Activated T-cell treated with anti-CD3 and anti-CD28 coated beads for 24 hours (primary cell): Measurements from ENCODE around the gene GPR85.
"Not testable (repeated sequence)": the region's sequence is repeated elsewhere in the genome, so short reads cannot be mapped to it uniquely, and the experiment has no call there.

Experiments used
- DNase-seq: peaks from one replicate; pipeline ENCODE4 v3.0.0-alpha.2; 2020; ENCODE audit warnings: low read depth

The GPR85 gene

GRCh38 chr7:113083816-113084495 lies 2.7 kb downstream of the GPR85 start:
- DNase-seq: no peak

GRCh38 chr7:113083132-113083815 lies 3.4 kb downstream of the GPR85 start:
- no peak for DNase-seq

GRCh38 chr7:113078331-113078730 lies 8.3 kb downstream of the GPR85 start:
- DNase-seq: no peak

DNA sequence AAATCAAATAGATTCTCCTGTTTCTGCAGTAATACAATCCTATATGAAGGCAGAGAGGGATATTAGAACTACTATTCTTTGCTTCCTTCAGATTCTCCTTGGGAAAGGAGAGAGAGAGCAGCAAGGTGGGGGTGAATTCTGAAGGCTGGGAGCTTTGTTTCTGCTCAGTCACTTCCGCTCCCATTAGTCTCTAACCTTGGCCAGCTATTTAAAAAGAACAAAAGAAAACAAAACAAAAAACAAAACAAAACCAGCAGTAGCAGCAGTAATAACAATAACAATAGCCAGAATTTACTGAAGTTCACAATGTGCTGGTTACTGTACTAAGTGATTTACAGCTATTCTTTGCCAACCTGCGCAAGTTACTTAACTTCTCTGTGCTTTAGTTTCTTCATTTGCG lies 9.9 kb downstream of the GPR85 start:
- no peak for DNase-seq

GRCh38 chr7:113071465-113071864 lies 15.2 kb downstream of the GPR85 start:
- no peak for DNase-seq

- no peak for DNase-seq
Measured at GRCh38 chr7:113062499-113062898, 24.1 kb downstream of the GPR85 start.

DNA sequence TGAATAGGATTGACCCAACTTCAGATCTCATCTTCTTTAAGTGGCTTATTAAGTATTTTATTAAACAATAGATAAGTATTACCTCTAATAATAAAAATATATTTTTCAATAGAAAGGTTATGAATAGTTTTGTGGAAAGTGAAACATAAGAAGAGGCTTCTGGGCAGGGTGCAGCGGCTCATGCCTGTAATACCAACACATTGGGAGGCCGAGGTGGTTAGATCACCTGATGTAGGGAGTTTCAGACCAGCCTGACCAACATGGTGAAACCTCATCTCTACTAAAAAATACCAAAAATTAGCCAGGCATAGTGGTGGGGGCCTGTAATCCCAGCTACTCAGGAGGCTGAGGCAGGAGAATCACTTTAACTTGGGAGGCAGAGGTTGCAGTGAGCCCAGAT lies 26.5 kb downstream of the GPR85 start:
- no peak for DNase-seq

DNA sequence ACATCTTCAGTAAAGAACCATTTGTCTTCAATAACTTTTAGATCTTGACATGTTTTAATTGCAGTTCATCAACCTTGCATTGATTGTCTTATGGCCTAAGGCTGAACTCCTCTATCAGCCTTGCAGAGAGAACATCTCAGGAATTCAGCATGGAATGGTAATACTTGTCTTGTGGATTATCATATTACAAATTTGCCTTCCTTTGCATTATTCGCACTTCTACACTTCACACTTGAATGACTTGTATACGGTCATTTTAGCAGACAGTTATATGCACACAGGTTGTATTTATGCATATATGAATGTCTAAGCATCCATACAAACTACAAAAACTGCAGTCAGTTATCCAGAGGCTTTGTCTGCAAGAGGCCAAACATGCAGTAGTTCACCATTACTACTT lies 31.7 kb downstream of the GPR85 start:
- no peak for DNase-seq

DNA sequence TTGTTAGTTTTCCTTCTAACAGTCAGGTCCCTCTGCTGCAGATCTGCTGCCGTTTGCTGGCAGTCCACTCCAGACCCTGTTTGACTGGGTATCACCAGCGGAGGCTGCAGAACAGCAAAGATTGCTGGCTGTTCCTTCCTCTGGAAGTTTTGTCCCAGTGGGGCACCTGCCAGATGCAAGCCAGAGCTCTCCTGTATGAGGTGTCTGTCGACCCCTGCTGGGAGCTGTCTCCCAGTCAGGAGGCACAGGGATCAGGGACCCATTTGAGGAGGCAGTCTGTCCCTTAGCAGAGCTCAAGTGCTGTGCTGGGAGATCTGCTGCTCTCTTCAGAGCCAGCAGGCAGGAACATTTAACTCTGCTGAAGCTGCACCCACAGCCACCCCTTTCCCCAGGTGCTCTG lies 32.4 kb downstream of the GPR85 start:
- DNase-seq: not testable (repeated sequence)

- not testable (repeated sequence) for DNase-seq
Measured at GRCh38 chr7:113049221-113049620, 37.4 kb downstream of the GPR85 start.

DNA sequence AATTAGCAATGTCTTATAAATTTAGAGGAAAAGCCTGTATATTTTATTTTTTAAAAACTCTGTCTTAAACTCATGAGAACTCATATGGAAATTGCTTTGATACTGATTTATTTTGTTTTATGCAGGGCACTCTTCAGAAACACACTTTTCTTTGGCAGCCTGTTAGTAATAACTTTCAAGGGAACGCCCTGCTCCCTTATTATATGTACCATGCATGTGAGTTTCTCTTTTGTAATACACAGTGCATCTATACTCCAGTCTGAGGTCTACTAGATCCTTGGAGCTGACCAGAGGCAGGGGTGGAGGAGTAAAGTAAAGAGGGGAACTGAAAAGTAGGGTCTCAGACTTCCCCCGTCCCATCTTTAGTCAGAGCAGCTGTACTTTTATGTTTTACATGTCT lies 40.2 kb downstream of the GPR85 start:
- DNase-seq: no peak

DNA sequence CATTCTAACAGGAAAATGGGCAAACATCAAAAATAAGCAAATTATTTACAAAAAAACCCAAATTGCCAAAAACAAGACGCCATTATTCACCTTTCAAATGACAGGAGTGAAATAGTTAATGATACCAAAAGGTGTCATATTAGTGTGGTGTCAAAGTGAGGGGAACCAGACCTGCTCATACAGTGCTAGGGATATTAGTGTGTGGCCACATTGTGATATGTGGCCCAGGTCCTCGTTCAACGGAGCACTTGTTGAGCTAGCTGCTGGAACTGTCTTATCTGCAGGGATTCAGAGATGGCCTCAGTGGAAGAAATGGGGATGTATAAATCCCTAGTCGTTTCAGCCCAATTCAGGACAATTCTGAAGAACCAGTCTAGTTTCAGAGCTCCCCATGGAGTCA lies 41.2 kb downstream of the GPR85 start:
- no peak for DNase-seq

DNA sequence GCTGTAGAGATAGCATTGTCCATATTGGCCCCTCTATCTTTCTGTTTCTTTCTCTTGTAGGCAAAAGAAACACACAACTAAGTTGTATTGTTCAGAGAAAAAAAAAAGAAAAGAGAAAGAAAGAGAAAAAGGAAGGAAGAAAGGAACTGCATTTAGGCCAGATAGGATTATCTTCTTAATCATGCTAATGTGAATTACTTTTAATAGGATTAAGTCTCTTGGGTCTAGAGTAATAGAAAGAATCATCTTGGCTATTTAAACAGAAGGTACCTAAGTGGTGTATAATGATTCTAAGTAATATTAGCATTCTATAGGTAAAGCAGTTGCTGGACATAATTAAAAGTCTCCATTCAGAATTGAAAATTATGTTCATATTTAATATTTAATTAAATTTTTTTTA lies 42.2 kb downstream of the GPR85 start:
- DNase-seq: no peak

GRCh38 chr7:113040849-113041248 lies 45.8 kb downstream of the GPR85 start:
- no peak for DNase-seq

DNA sequence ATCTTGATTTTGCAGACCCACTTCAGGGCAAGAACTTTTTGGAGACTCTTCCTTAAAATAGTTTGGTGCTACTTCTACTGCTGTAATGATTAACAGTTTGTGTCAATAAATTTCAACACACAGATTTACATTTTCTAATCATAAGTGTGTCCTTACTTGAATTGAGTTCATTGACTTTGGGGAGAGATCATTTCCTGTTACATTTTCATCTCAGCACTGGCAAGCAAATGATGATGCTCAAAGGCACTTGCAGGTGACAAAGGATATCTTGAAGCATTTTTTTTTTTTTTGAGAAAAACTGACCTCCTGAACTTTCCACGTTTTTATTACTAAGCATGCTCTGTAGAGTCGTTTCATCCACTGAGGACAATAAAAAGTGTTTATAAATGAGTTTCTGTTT lies 52.7 kb downstream of the GPR85 start:
- DNase-seq: no peak
